Tibial nerve (tissue), 4 donors: Measurements from ENCODE around the gene SECISBP2. TPM values are rescaled to one million over a fixed set of nuclear protein-coding genes. Genes with fewer than 3 reads are reported as not detected.
"Not testable (repeated sequence)": the region's sequence is repeated elsewhere in the genome, so short reads cannot be mapped to it uniquely, and the experiment has no call there.

Experiments
- DNase-seq, 2 donors: peaks; one replicate each; pipeline ENCODE4 v3.0.0-alpha.2; 2019; ENCODE audit warnings: low spot score in 2 of 2
- H3K27ac ChIP-seq, 4 donors: fragments of 200-600 bp; sonication (generic) in 3 of 4; one replicate each; pipeline ENCODE4 v1.5.1; 2017 to 2019; ENCODE audit warnings: mild to moderate bottlenecking in 1 of 4
- H3K27me3 ChIP-seq, 2 donors: fragments of 200-600 bp; sonication (generic) in 1 of 2; one replicate each; pipeline versions ENCODE4 v1.5.1 to v1.6.0; 2017 to 2019
- H3K36me3 ChIP-seq, 3 donors: fragments of 200-600 bp; sonication (generic); one replicate each; pipeline ENCODE4 v1.5.1; 2018 to 2019
- H3K4me1 ChIP-seq, 4 donors: fragments of 200-600 bp; sonication (generic) in 3 of 4; one replicate each; pipeline ENCODE4 v1.5.1; 2017 to 2019
- H3K4me3 ChIP-seq, 4 donors: fragments of 200-600 bp; sonication (generic) in 3 of 4; one replicate each; pipeline ENCODE4 v1.5.1; 2017 to 2019; ENCODE audit warnings: mild to moderate bottlenecking in 1 of 4, moderate library complexity in 1 of 4
- H3K9me3 ChIP-seq, 4 donors: fragments of 200-600 bp; sonication (generic) in 3 of 4; one replicate each; pipeline ENCODE4 v1.5.1; 2017 to 2019
- EP300 ChIP-seq, 2 donors: sonication (generic); formaldehyde crosslinking; IDR thresholded peaks; one replicate each; pipeline ENCODE4 v1.6.1; 2017; ENCODE audit warnings: antibody characterized with exemption in 2 of 2, mild to moderate bottlenecking in 1 of 2
- POLR2A ChIP-seq, 2 donors: fragments of 450-650 bp; IDR thresholded peaks; one replicate each; pipeline ENCODE4 v1.6.1; 2017; ENCODE audit warnings: antibody characterized with exemption in 2 of 2, mild to moderate bottlenecking in 2 of 2, moderate library complexity in 2 of 2
- WGBS, 2 donors: methylation state at CpG; one replicate each; pipeline ENCODE4 v1.1.5; 2018; 5-methylcytosine and 5-hydroxymethylcytosine counted together
- total RNA-seq, 4 donors: library from RNA; depleted of rRNA; stranded (reverse); fragments of >200 nt; gene quantifications; one replicate each; pipeline ENCODE4 v1.1.0, GENCODE V29; 2016
- TF ChIP-seq, protein P1 (sequence below), 5 experiments: fragments of 200-600 bp in 3 of 5; fragments of 450-650 bp in 2 of 5; sonication (generic) in 3 of 5; IDR thresholded peaks; one replicate each; pipeline ENCODE4 v1.5.1; 2016 to 2019; ENCODE audit warnings: antibody characterized with exemption in 5 of 5, mild to moderate bottlenecking in 3 of 5, moderate library complexity in 2 of 5

The SECISBP2 gene, protein sequence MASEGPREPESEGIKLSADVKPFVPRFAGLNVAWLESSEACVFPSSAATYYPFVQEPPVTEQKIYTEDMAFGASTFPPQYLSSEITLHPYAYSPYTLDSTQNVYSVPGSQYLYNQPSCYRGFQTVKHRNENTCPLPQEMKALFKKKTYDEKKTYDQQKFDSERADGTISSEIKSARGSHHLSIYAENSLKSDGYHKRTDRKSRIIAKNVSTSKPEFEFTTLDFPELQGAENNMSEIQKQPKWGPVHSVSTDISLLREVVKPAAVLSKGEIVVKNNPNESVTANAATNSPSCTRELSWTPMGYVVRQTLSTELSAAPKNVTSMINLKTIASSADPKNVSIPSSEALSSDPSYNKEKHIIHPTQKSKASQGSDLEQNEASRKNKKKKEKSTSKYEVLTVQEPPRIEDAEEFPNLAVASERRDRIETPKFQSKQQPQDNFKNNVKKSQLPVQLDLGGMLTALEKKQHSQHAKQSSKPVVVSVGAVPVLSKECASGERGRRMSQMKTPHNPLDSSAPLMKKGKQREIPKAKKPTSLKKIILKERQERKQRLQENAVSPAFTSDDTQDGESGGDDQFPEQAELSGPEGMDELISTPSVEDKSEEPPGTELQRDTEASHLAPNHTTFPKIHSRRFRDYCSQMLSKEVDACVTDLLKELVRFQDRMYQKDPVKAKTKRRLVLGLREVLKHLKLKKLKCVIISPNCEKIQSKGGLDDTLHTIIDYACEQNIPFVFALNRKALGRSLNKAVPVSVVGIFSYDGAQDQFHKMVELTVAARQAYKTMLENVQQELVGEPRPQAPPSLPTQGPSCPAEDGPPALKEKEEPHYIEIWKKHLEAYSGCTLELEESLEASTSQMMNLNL
- total RNA-seq: 10 to 100 TPM; 57.7 to 77.1 (median 64.8) TPM

DNA sequence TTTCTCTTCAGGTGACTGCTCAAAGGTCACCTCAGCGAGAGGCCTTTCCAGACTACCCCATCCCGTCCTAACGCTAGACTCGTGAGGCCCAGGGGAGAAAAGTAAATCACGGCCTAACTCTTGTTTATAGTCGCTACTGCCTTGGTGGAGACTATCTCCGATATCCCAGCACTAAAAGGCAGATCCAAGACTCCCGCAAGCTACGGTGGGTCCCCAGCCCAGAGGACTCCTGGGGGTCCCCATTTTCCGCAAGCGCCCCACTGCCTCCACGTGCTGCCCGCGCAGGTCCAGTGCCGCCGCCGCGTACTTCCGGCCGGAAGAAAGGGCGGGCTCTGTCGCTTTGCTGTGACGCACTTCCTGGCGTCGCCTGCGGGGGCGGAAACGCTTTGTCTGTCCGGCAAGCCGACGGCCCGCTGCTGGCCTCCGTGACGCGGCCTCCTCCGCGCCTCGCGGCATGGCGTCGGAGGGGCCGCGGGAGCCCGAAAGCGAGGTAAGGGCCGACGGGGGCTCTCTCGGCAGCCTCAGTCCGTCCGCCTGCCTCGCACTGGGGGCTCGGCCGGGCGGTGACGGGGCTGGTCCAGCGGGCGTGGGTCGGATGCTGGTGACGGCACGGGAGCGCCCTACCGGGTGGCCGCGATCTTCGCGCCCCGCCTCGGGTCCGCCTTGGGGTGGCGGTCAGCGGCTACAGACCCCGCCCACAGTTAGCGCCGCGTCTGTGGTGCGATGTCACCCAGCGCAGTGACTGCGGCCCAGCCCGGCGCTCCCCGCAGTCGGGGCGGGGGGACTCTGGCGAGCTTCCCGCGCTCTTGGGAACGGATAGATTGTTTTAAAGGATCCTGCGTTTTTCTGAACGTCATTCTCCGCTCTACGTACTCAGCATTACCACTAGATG is at the start of gene SECISBP2:
Gene SECISBP2, plus strand, starts transcription at position 378 of the 892 bp plus-strand sequence. Its CDS starts 77 bp downstream, at position 455.
- H3K27me3 ChIP-seq: no peaks in the 10 kb centered on the region
- DNase-seq: peak; percentile 92 to 93
- peak within 1 kb of the TSS; percentile 57 to 90 (median 66) for H3K4me3 ChIP-seq
- H3K9me3 ChIP-seq: no peaks in the 10 kb centered on the region
- peak within 1 kb of the TSS; percentile 93 to 100 (median 99) for H3K27ac ChIP-seq
- no peaks in the 10 kb centered on the region for H3K36me3 ChIP-seq
- TF ChIP-seq, protein P1, sequence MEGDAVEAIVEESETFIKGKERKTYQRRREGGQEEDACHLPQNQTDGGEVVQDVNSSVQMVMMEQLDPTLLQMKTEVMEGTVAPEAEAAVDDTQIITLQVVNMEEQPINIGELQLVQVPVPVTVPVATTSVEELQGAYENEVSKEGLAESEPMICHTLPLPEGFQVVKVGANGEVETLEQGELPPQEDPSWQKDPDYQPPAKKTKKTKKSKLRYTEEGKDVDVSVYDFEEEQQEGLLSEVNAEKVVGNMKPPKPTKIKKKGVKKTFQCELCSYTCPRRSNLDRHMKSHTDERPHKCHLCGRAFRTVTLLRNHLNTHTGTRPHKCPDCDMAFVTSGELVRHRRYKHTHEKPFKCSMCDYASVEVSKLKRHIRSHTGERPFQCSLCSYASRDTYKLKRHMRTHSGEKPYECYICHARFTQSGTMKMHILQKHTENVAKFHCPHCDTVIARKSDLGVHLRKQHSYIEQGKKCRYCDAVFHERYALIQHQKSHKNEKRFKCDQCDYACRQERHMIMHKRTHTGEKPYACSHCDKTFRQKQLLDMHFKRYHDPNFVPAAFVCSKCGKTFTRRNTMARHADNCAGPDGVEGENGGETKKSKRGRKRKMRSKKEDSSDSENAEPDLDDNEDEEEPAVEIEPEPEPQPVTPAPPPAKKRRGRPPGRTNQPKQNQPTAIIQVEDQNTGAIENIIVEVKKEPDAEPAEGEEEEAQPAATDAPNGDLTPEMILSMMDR (IDR thresholded peaks at IDR 0.05): peak; percentile 61 to 74 (median 74)
- TF ChIP-seq POLR2A (IDR thresholded peaks at IDR 0.05) (peak; percentile 96 to 99), EP300 (IDR thresholded peaks at IDR 0.05) (peak; percentile 97 to 98)
- H3K4me1 ChIP-seq: peaks cover 0 to 45% (median 12%) of the 10 kb centered on the region in 4 donors
- WGBS, 2 donors: 0% methylated on average over 47 to 56 of the region's 91 CpGs

DNA sequence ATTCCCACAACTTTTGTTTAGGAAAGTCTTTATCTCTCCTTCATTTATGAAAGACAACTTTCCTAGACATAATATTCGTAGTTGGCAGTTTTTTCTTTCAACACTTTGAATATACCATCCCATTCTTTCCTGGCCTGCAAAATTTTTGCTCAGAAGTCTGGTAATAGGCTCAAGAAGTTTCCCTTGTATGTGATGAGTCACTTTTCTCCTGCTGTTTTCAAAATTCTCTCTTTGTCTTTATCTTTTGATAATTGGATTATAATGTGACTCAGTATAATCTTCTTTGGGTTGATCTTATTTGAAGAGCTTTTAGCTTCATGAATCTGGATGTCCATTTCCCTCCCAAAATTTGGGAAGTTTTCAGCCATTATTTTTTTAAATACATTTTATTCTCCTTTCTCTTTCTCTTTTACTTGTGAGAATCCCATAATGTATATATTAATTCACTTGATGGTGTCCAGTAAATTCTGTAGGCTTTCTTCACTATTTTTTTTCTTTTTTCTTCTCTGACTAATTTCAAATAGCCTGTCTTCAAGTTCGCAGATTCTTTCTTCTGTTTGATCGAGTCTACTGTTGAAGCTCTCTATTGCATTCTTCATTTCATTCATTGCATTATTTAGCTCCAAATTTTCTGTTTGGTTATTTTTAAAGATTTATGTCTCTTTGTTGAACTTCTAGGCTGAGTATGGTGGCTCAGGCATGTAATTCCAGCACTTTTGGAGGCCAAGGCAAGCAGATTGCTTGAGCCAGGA is 44.6 kb upstream of the SECISBP2 start:
- no peak for DNase-seq
- Histone ChIP-seq H3K9me3 (peaks cover 0 to 36% (median 9%) of the 10 kb centered on the region in 4 donors), H3K27ac (no peak overlapping the region), H3K27me3 (no peaks in the 10 kb centered on the region), H3K4me1 (no peaks in the 10 kb centered on the region), H3K4me3 (no peak overlapping the region), H3K36me3 (no peaks in the 10 kb centered on the region)
- TF ChIP-seq, protein P1 (IDR thresholded peaks at IDR 0.05): no peak
- TF ChIP-seq EP300 (IDR thresholded peaks at IDR 0.05) (no peak), POLR2A (IDR thresholded peaks at IDR 0.05) (no peak)
- 89 to 90% methylated on average over 3 of the region's 3 CpGs for WGBS, 2 donors

DNA sequence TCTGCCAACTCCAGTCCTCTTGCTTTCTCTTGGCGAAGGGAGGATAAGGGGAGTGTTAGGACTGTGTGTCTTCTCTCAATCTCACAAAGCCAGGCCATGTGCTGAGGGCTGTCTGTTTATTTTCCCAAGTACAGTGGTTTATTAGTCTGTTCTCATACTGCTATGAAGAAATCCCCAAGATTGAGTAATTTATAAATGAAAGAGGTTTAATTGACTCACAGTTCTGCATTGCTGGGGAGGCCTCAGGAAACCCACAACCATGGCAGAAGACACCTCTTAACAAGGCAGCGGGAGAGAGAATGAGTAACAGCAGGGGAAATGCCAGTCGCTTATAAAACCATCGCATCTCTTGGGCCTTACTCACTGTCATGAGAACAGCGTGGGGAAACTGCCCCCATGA is 43.5 kb upstream of the SECISBP2 start:
- H3K4me3 ChIP-seq: no peak overlapping the region
- no peak for TF ChIP-seq POLR2A (IDR thresholded peaks at IDR 0.05)
- no peak for TF ChIP-seq EP300 (IDR thresholded peaks at IDR 0.05)
- TF ChIP-seq, protein P1 (IDR thresholded peaks at IDR 0.05): no peak
- H3K9me3 ChIP-seq: peaks cover 0 to 29% (median 9%) of the 10 kb centered on the region in 4 donors
- no peak overlapping the region for H3K27ac ChIP-seq
- no peaks in the 10 kb centered on the region for H3K4me1 ChIP-seq
- WGBS, 2 donors: 82 to 88% methylated on average over 5 of the region's 5 CpGs
- H3K36me3 ChIP-seq: no peaks in the 10 kb centered on the region
- no peaks in the 10 kb centered on the region for H3K27me3 ChIP-seq
- DNase-seq: no peak

DNA sequence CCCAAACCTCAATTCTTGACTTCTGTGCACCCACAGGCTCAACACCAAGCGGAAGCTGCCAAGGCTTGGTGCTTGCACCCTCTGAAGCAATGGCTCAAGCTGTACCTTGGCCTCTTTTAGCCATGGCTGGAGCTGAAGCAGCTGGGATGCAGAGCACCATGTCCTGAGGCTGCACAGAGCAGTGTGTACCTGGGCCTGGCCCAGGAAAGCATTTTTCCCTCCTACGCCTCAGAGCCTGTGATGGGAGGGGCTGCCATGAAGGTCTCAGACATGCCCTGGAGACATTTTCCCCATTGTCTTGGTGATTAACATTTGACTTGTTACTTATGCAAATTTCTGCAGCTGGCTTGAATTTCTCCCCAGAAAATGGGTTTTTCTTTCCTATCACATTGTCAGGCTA is 42.3 kb upstream of the SECISBP2 start:
- H3K27me3 ChIP-seq, H3K4me3 ChIP-seq, H3K36me3 ChIP-seq, H3K27ac ChIP-seq, DNase-seq, H3K4me1 ChIP-seq: not testable (repeated sequence)
- WGBS, 2 donors: 94 to 100% methylated on average over 2 of the region's 2 CpGs
- H3K9me3 ChIP-seq: peaks cover 0 to 29% (median 9%) of the 10 kb centered on the region in 4 donors
